Duodenal mucosa (tissue), 2 donors: Measurements from ENCODE around the gene HJURP.
A peak's percentile ranks its signal among the peaks of the same experiment; 100 is the strongest.
"Not testable (repeated sequence)": the region's sequence is repeated elsewhere in the genome, so short reads cannot be mapped to it uniquely, and the experiment has no call there.

Experiments used
- H3K27ac ChIP-seq: one replicate; pipeline ENCODE4 v1.7.0; 2013; ENCODE audit warnings: low read depth, low read length
- H3K27me3 ChIP-seq, 2 donors: one replicate each; pipeline ENCODE4 v1.7.0; 2013; ENCODE audit warnings: low read length in 2 of 2, control low read depth in 1 of 2; ENCODE audit not compliant: insufficient read depth in 2 of 2, control insufficient read depth in 1 of 2
- H3K36me3 ChIP-seq, 2 donors: one replicate each; pipeline ENCODE4 v1.7.0; 2013; ENCODE audit warnings: low read length in 2 of 2, control low read depth in 1 of 2; ENCODE audit not compliant: insufficient read depth in 2 of 2, control insufficient read depth in 1 of 2
- H3K4me1 ChIP-seq, 2 donors: one replicate each; pipeline ENCODE4 v1.7.0; 2013; ENCODE audit warnings: low read length in 2 of 2, control low read depth in 1 of 2; ENCODE audit not compliant: insufficient read depth in 2 of 2, control insufficient read depth in 1 of 2
- H3K4me3 ChIP-seq, 2 donors: one replicate each; pipeline ENCODE4 v1.7.0; 2013; ENCODE audit warnings: low read length in 2 of 2, low read depth in 1 of 2
- H3K9ac ChIP-seq, 2 donors: one replicate each; pipeline ENCODE4 v1.7.0; 2013; ENCODE audit warnings: low read length in 2 of 2, low read depth in 1 of 2
- H3K9me3 ChIP-seq, 2 donors: one replicate each; pipeline ENCODE4 v1.7.0; 2013; ENCODE audit warnings: low read length in 2 of 2, control low read depth in 1 of 2; ENCODE audit not compliant: control insufficient read depth in 1 of 2

HJURP gene

GRCh38 chr2:233854241-233854981 lies at the start of gene HJURP:
Gene HJURP, minus strand, starts transcription at chr2:233854535. Its CDS starts 35 bp downstream, at chr2:233854500.
- Histone ChIP-seq H3K4me1 (peaks cover 25 to 26% of the 10 kb centered on the region in 2 donors), H3K36me3 (peaks cover 0 to 9% of the 10 kb centered on the region in 2 donors), H3K9ac (peak within 1 kb of the TSS; percentile 60 to 88), H3K27me3 (no peaks in the 10 kb centered on the region), H3K4me3 (peak within 1 kb of the TSS; percentile 83 to 93), H3K9me3 (no peaks in the 10 kb centered on the region), H3K27ac (no peak within 1 kb of the TSS)

GRCh38 chr2:233901884-233902283 lies 47.5 kb upstream of the HJURP start:
- Histone ChIP-seq H3K27me3 (peaks cover 0 to 2% of the 10 kb centered on the region in 2 donors), H3K4me3 (no peak overlapping the region)

GRCh38 chr2:233901367-233901766 lies 47.0 kb upstream of the HJURP start:
- H3K27ac ChIP-seq, result no peak overlapping the region
- H3K9ac ChIP-seq, result no peak overlapping the region
- H3K4me1 ChIP-seq, result peaks cover 8 to 20% of the 10 kb centered on the region in 2 donors
- H3K27me3 ChIP-seq, result peaks cover 0 to 2% of the 10 kb centered on the region in 2 donors
- H3K36me3 ChIP-seq, result no peaks in the 10 kb centered on the region
- no peaks in the 10 kb centered on the region for H3K9me3 ChIP-seq
- H3K4me3 ChIP-seq, result no peak overlapping the region

More at GRCh38 chr2:233901884-233902283, 47.5 kb upstream of the HJURP start:
- Histone ChIP-seq H3K4me1 (peaks cover 8 to 21% of the 10 kb centered on the region in 2 donors), H3K9ac (no peak overlapping the region), H3K9me3 (no peaks in the 10 kb centered on the region), H3K27ac (no peak overlapping the region), H3K36me3 (no peaks in the 10 kb centered on the region)

- H3K4me1 ChIP-seq, H3K9me3 ChIP-seq, H3K9ac ChIP-seq, H3K36me3 ChIP-seq, H3K4me3 ChIP-seq, H3K27me3 ChIP-seq, H3K27ac ChIP-seq: not testable (repeated sequence)
Measured at GRCh38 chr2:233896253-233896652, 41.9 kb upstream of the HJURP start.

- Histone ChIP-seq H3K27me3 (peaks cover 5 to 11% of the 10 kb centered on the region in 2 donors), H3K36me3 (no peaks in the 10 kb centered on the region), H3K27ac (no peak overlapping the region), H3K4me1 (no peaks in the 10 kb centered on the region), H3K9ac (no peak overlapping the region), H3K9me3 (no peaks in the 10 kb centered on the region), H3K4me3 (no peak overlapping the region)
Measured at GRCh38 chr2:233892793-233893192, 38.5 kb upstream of the HJURP start.

- Histone ChIP-seq H3K4me1 (no peaks in the 10 kb centered on the region), H3K36me3 (no peaks in the 10 kb centered on the region), H3K9ac (no peak overlapping the region), H3K27me3 (peaks cover 0 to 4% of the 10 kb centered on the region in 2 donors), H3K4me3 (no peak overlapping the region), H3K9me3 (peaks cover 4 to 9% of the 10 kb centered on the region in 2 donors), H3K27ac (no peak overlapping the region)
Measured at GRCh38 chr2:233882353-233882752, 28.0 kb upstream of the HJURP start.

GRCh38 chr2:233872125-233872524 lies 17.8 kb upstream of the HJURP start:
- not testable (repeated sequence) for H3K4me3 ChIP-seq, H3K4me1 ChIP-seq, H3K9ac ChIP-seq, H3K9me3 ChIP-seq, H3K36me3 ChIP-seq, H3K27ac ChIP-seq
- H3K27me3 ChIP-seq, result peaks cover 4 to 18% of the 10 kb centered on the region in 2 donors

- peaks cover 4 to 18% of the 10 kb centered on the region in 2 donors for H3K27me3 ChIP-seq
- no peak overlapping the region for H3K9ac ChIP-seq
- H3K4me3 ChIP-seq, result no peak overlapping the region
- H3K4me1 ChIP-seq, result no peaks in the 10 kb centered on the region
- H3K9me3 ChIP-seq, result peaks cover 0 to 3% of the 10 kb centered on the region in 2 donors
- peaks cover 0 to 5% of the 10 kb centered on the region in 2 donors for H3K36me3 ChIP-seq
- no peak overlapping the region for H3K27ac ChIP-seq
Measured at GRCh38 chr2:233871432-233871831, 17.1 kb upstream of the HJURP start.

- H3K4me1 ChIP-seq, result no peaks in the 10 kb centered on the region
- peaks cover 0 to 8% of the 10 kb centered on the region in 2 donors for H3K36me3 ChIP-seq
- no peak within 1 kb of the TSS for H3K27ac ChIP-seq
- H3K27me3 ChIP-seq, result peaks cover 4 to 14% of the 10 kb centered on the region in 2 donors
- peak within 1 kb of the TSS; percentile 63 to 84 for H3K9ac ChIP-seq
- H3K9me3 ChIP-seq, result peaks cover 0 to 3% of the 10 kb centered on the region in 2 donors
- H3K4me3 ChIP-seq, result peak within 1 kb of the TSS; percentile 88 to 90
Measured at GRCh38 chr2:233867993-233868532, 13.7 kb upstream of the HJURP start, which contains the start of gene MSL3B. Gene MSL3B, minus strand, starts transcription at chr2:233868386.

GRCh38 chr2:233866479-233866878 lies 12.1 kb upstream of the HJURP start:
- Histone ChIP-seq H3K27ac (no peak overlapping the region), H3K4me3 (no peak overlapping the region), H3K9me3 (peaks cover 0 to 3% of the 10 kb centered on the region in 2 donors), H3K27me3 (peaks cover 4 to 13% of the 10 kb centered on the region in 2 donors), H3K9ac (no peak overlapping the region), H3K4me1 (no peaks in the 10 kb centered on the region), H3K36me3 (peaks cover 0 to 8% of the 10 kb centered on the region in 2 donors)
